HepG2 (cell line): ENCODE results near the gene SKIC2. TPM values are rescaled to one million over a fixed set of nuclear protein-coding genes. Genes with fewer than 3 reads are reported as not detected.

ENCODE experiments used
- ATAC-seq: fragments of 200-7000 bp; cut with Tn5 transposase; 3 replicates; pipeline ENCODE4 v1.9.1; 2020; ENCODE audit warnings: mild to moderate bottlenecking, moderate library complexity
- BruUV-seq: library from RNA; stranded (reverse); fragments of 400-500 nt; replicated peaks from 2 replicates; lab custom pipeline; 2021; lab: Mats Ljungman, UMichigan
- CTCF ChIA-PET: fragments of 300-600 bp; formaldehyde crosslinking; extraction: SDS; loops from one replicate; lab custom pipeline; 2021; ENCODE audit warnings: low total read pairs, inconsistent platforms, low intra/inter-chr PET ratio; lab: Yijun Ruan, JAX
- POLR2A ChIA-PET: fragments of 350-600 bp; sonication (Branson Sonifier 250); formaldehyde crosslinking; loops from one replicate; lab custom pipeline; 2020; ENCODE audit warnings: antibody characterized with exemption, inconsistent platforms; lab: Yijun Ruan, JAX
- DNase-seq: peaks from one replicate; pipeline ENCODE4 v3.0.0-alpha.2; 2015; ENCODE audit warnings: low spot score
- FAIRE-seq: peaks from 3 replicates; lab custom pipeline; 2011; peaks lifted over from hg19 to GRCh38; lab: Jason Lieb, UNC
- H2AFZ ChIP-seq: one replicate; pipeline ENCODE4 v1.6.1; 2011; ENCODE audit warnings: low read length, inconsistent platforms
- H3K27ac ChIP-seq: fragments of 300-600 bp; 3 replicates; pipeline ENCODE4 v1.8.0; 2011; ENCODE audit warnings: mixed run types, mild to moderate bottlenecking, mixed read lengths, low read length, inconsistent platforms; ENCODE audit not compliant: insufficient read depth; ENCODE audit errors: extremely low read length
- H3K27me3 ChIP-seq, 2 experiments: fragments of 200-600 bp in 1 of 2; 2 replicates in 1 of 2; 3 replicates in 1 of 2; pipeline versions ENCODE4 v1.6.0 to v1.8.0; 2011; ENCODE audit warnings: low read length in 2 of 2, mild to moderate bottlenecking in 2 of 2, moderate library complexity in 2 of 2, inconsistent platforms in 1 of 2; ENCODE audit not compliant: insufficient read depth in 2 of 2, control insufficient read depth in 1 of 2
- H3K36me3 ChIP-seq, 2 experiments: fragments of 200-600 bp in 1 of 2; replicated peaks in 1 of 2; 2 replicates in 1 of 2; 3 replicates in 1 of 2; pipeline versions ENCODE4 v1.5.1 to v1.8.0; 2011; ENCODE audit warnings: low read length in 2 of 2, inconsistent platforms in 1 of 2; ENCODE audit not compliant: insufficient read depth in 2 of 2, control insufficient read depth in 1 of 2
- H3K4me1 ChIP-seq: 2 replicates; pipeline ENCODE4 v1.5.1; 2012; ENCODE audit warnings: low read length, inconsistent platforms; ENCODE audit not compliant: insufficient read depth
- H3K4me2 ChIP-seq: 2 replicates; pipeline ENCODE4 v1.6.0; 2011; ENCODE audit warnings: low read depth, low read length, inconsistent platforms
- H3K4me3 ChIP-seq, 3 experiments: fragments of 200-600 bp in 1 of 3; sonication (generic), shearing (Covaris generic) in 1 of 3; replicated peaks in 1 of 3; 2 replicates each; pipeline ENCODE4 v1.5.1; 2011 to 2016; ENCODE audit warnings: low read length in 3 of 3, inconsistent platforms in 2 of 3, low read depth in 2 of 3, mild to moderate bottlenecking in 2 of 3, control low read depth in 1 of 3, mixed read lengths in 1 of 3; ENCODE audit not compliant: insufficient read depth in 1 of 3
- H3K79me2 ChIP-seq: one replicate; pipeline ENCODE4 v1.6.1; 2011; ENCODE audit warnings: low read length, inconsistent platforms; ENCODE audit not compliant: insufficient read depth
- H3K9ac ChIP-seq: 2 replicates; pipeline ENCODE4 v1.6.0; 2011; ENCODE audit warnings: mild to moderate bottlenecking, low read depth, low read length, inconsistent platforms; ENCODE audit not compliant: insufficient read depth
- H3K9me3 ChIP-seq: 2 replicates; pipeline ENCODE4 v1.5.1; 2012; ENCODE audit warnings: mild to moderate bottlenecking, low read length
- H4K20me1 ChIP-seq: 2 replicates; pipeline ENCODE4 v1.6.0; 2011; ENCODE audit warnings: inconsistent platforms, mild to moderate bottlenecking, low read length, moderate library complexity; ENCODE audit not compliant: insufficient read depth
- AHR ChIP-seq: IDR thresholded peaks from 2 replicates; pipeline ENCODE4 v1.6.1; 2018; ENCODE audit warnings: missing genetic modification reagents, missing compliant biosample characterization
- HNRNPL ChIP-seq: fragments of 200-400 bp; formaldehyde crosslinking; IDR thresholded peaks from 2 replicates; pipeline ENCODE4 v1.6.1; 2017; ENCODE audit warnings: mild to moderate bottlenecking, low read depth, low read length
- IRF2 ChIP-seq: IDR thresholded peaks from 2 replicates; pipeline ENCODE4 v1.6.1; 2018; ENCODE audit warnings: missing genetic modification reagents, missing compliant biosample characterization
- NFIB ChIP-seq: sonication (generic); formaldehyde crosslinking; IDR thresholded peaks from 2 replicates; pipeline ENCODE4 v1.9.0; 2021; ENCODE audit warnings: missing genetic modification reagents, mild to moderate bottlenecking, borderline replicate concordance
- RARA ChIP-seq: IDR thresholded peaks from 2 replicates; pipeline ENCODE4 v1.6.1; 2016; ENCODE audit warnings: missing genetic modification reagents, missing compliant biosample characterization
- RBFOX2 ChIP-seq: fragments of 200-400 bp; formaldehyde crosslinking; IDR thresholded peaks from 2 replicates; pipeline ENCODE4 v1.6.1; 2017; ENCODE audit warnings: low read depth, mild to moderate bottlenecking, low read length
- SMAD9 ChIP-seq: sonication (generic); formaldehyde crosslinking; IDR thresholded peaks from 2 replicates; pipeline ENCODE4 v1.5.1; 2020; ENCODE audit warnings: mild to moderate bottlenecking, missing genetic modification reagents
- TGIF2 ChIP-seq: IDR thresholded peaks from 2 replicates; pipeline ENCODE4 v1.6.1; 2016; ENCODE audit warnings: control low read depth, missing compliant biosample characterization
- XBP1 ChIP-seq: sonication (generic); formaldehyde crosslinking; IDR thresholded peaks from 2 replicates; pipeline ENCODE4 v1.5.0; 2020; ENCODE audit warnings: missing genetic modification reagents
- ZBTB40 ChIP-seq, 2 experiments: fragments of 450-650 bp in 1 of 2; sonication (generic) in 1 of 2; formaldehyde crosslinking in 1 of 2; IDR thresholded peaks; 2 replicates each; pipeline versions ENCODE4 v1.6.1 to v1.8.0; 2016 to 2022; ENCODE audit warnings: antibody characterized with exemption in 1 of 2, mild to moderate bottlenecking in 1 of 2, missing genetic modification reagents in 1 of 2
- ZNF891 ChIP-seq: sonication (generic); formaldehyde crosslinking; IDR thresholded peaks from 2 replicates; pipeline ENCODE4 v1.5.0; 2020; ENCODE audit warnings: mild to moderate bottlenecking, missing genetic modification reagents
- WGBS: methylation state at CpG from one replicate; pipeline ENCODE4 v1.1.6; 2017; ENCODE audit warnings: low lambda C conversion rate; 5-methylcytosine and 5-hydroxymethylcytosine counted together
- in situ Hi-C: cut with HindIII; loops from 2 replicates; pipeline ENCODE4 v1.10.0; 2017; ENCODE audit warnings: low pct_unique_long_range_greater_than_20kb; ENCODE audit not compliant: extremely low pct_ligation_motif_present
- intact Hi-C: fragments of 100-400 bp; cut with micrococcal nuclease; formaldehyde crosslinking; loops from one replicate; pipeline ENCODE4 v1.10.0; 2022; ENCODE audit not compliant: unreplicated experiment
- polyA plus RNA-seq, 8 experiments: library from polyadenylated mRNA; depleted of rRNA in 3 of 8; stranded (reverse) in 7 of 8; unstranded in 1 of 8; fragments of >200 nt; fragmentation: Illumina TruSeq in 4 of 8; extraction: Trizol in 4 of 8; gene quantifications; 2 replicates each; pipeline versions ENCODE4 v1.2.1 to v1.2.3, GENCODE V29; 2011 to 2016; ENCODE audit warnings: low read depth in 4 of 8, missing spikeins in 1 of 8, mixed read lengths in 1 of 8; ENCODE audit not compliant: insufficient read depth in 1 of 8
- total RNA-seq, 5 experiments: library from RNA; depleted of rRNA; stranded (reverse); fragments of >200 nt; fragmentation: Illumina TruSeq; extraction: Trizol; gene quantifications; 2 replicates each; pipeline ENCODE4 v1.2.3, GENCODE V29; 2016; ENCODE audit warnings: low read depth in 1 of 5
- TF ChIP-seq, protein P1 (sequence below): IDR thresholded peaks from 2 replicates; pipeline ENCODE4 v1.6.1; 2016; ENCODE audit warnings: low read depth
- TF ChIP-seq, protein P2 (sequence below): sonication (generic); formaldehyde crosslinking; IDR thresholded peaks from 2 replicates; pipeline ENCODE4 v1.5.0; 2020; ENCODE audit warnings: mild to moderate bottlenecking, missing genetic modification reagents

Gene SKIC2
- total and polyA plus RNA-seq, 2 of the 13 experiments (the other 11 are each of a cell fraction or from before 2014, with no cell fraction given) = 67.1 to 68.4 TPM

GRCh38 chr6:31952890-31953289 lies 6.1 kb upstream of the SKIC2 start:
- H3K4me3 ChIP-seq = no peak overlapping the region
- peaks cover 13% of the 10 kb centered on the region for H3K79me2 ChIP-seq
- intact Hi-C loops (loop anchor here (1.0 to 10.0 kb wide), 4 partner anchors 30 to 118 kb away; partner anchors contain the start of gene ZBTB12), in situ Hi-C loops (no loop called here)
- ChIA-PET CTCF (interaction anchor here (1.0 to 1.5 kb wide), 6 partner anchors 13 to 272 kb away, joined by 3 to 6 read pairs (median 4); partner anchors contain the start of genes LY6G5C and ZBTB12), POLR2A (interaction anchor here (0.6 to 6.3 kb wide), 24 partner anchors 11 to 298 kb away, joined by 3 to 69 read pairs (median 6); partner anchors contain the start of genes APOM, C2, DXO and EHMT2)
- no peak overlapping the region for H3K9ac ChIP-seq
- H3K4me2 ChIP-seq = no peak overlapping the region
- ATAC-seq (peak; percentile 6), DNase-seq (no peak), FAIRE-seq (no peak)
- H2AFZ ChIP-seq = no peak overlapping the region
- H3K9me3 ChIP-seq = no peaks in the 10 kb centered on the region
- peaks cover 42 to 88% of the 10 kb centered on the region in 2 experiments for H3K36me3 ChIP-seq
- no peaks in the 10 kb centered on the region; a peak in 1 of 5 replicates for H3K27me3 ChIP-seq
- H3K4me1 ChIP-seq = peaks cover 38% of the 10 kb centered on the region
- BruUV-seq = no TSS peak
- H3K27ac ChIP-seq = peak overlapping the region; percentile 16
- WGBS = 87% methylated on average over 5 of the region's 5 CpGs
- no peaks in the 10 kb centered on the region for H4K20me1 ChIP-seq
- TF ChIP-seq AHR (CRISPR knock-in tag) (no peak), RARA (no peak), XBP1 (no peak), RBFOX2 (0 out of 2 replicates have a peak, but pooled peaks have one; percentile 11), NFIB (peak; percentile 52; the same call in 1 of the 2 replicates), SMAD9 (CRISPR knock-in tag) (no peak), ZBTB40 (IDR thresholded peaks at IDR 0.05) (0 out of 2 replicates have a peak, but pooled peaks have one; percentile 5), ZBTB40 (CRISPR knock-in tag; IDR thresholded peaks at IDR 0.05) (no peak), HNRNPL (no peak), ZNF891 (CRISPR knock-in tag) (no peak), TGIF2 (CRISPR knock-in tag) (no peak), IRF2 (CRISPR knock-in tag) (no peak)
- TF ChIP-seq, protein P1, sequence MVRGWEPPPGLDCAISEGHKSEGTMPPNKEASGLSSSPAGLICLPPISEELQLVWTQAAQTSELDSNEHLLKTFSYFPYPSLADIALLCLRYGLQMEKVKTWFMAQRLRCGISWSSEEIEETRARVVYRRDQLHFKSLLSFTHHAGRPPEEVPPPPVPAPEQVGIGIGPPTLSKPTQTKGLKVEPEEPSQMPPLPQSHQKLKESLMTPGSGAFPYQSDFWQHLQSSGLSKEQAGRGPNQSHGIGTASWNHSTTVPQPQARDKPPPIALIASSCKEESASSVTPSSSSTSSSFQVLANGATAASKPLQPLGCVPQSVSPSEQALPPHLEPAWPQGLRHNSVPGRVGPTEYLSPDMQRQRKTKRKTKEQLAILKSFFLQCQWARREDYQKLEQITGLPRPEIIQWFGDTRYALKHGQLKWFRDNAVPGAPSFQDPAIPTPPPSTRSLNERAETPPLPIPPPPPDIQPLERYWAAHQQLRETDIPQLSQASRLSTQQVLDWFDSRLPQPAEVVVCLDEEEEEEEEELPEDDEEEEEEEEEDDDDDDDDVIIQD (CRISPR knock-in tag) = no peak
- TF ChIP-seq, protein P2, sequence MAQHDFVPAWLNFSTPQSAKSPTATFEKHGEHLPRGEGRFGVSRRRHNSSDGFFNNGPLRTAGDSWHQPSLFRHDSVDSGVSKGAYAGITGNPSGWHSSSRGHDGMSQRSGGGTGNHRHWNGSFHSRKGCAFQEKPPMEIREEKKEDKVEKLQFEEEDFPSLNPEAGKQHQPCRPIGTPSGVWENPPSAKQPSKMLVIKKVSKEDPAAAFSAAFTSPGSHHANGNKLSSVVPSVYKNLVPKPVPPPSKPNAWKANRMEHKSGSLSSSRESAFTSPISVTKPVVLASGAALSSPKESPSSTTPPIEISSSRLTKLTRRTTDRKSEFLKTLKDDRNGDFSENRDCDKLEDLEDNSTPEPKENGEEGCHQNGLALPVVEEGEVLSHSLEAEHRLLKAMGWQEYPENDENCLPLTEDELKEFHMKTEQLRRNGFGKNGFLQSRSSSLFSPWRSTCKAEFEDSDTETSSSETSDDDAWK (CRISPR knock-in tag) = no peak
